Esophagus mucosa (tissue), 1 donor: ENCODE measurements around the gene THPO. TPM values are rescaled to one million over a fixed set of nuclear protein-coding genes. Genes with fewer than 3 reads are reported as not detected.

Experiments used
- ATAC-seq: fragments of 200-7000 bp; cut with Tn5 transposase; one replicate; pipeline ENCODE4 v1.9.1; 2020
- total RNA-seq: library from RNA; stranded (reverse); gene quantifications from one replicate; pipeline ENCODE4 v1.2.4, GENCODE V29; 2023
- donor health status: DM: yes; HTN: yes; CAD: no.

Gene THPO
- total RNA-seq, 1 donor from 2014 or later = not detected

DNA sequence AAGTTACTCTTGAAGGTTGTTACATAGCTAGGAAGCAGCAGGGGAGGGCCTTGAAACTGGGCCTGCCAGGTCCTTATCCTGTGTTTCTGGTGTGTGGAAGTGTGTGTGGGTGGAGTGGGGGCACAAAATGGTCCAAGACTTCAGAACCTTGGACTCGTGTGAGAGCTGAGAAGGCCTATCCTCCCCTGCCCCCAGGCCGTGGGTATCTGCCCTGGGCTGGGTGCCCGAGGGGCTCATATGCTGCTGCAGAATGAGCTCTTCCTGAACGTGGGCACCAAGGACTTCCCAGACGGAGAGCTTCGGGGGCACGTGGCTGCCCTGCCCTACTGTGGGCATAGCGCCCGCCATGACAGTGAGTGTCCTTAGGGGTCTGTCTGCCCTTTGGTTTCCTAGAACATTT lies 6.3 kb upstream of the THPO start:
- no peak for ATAC-seq

DNA sequence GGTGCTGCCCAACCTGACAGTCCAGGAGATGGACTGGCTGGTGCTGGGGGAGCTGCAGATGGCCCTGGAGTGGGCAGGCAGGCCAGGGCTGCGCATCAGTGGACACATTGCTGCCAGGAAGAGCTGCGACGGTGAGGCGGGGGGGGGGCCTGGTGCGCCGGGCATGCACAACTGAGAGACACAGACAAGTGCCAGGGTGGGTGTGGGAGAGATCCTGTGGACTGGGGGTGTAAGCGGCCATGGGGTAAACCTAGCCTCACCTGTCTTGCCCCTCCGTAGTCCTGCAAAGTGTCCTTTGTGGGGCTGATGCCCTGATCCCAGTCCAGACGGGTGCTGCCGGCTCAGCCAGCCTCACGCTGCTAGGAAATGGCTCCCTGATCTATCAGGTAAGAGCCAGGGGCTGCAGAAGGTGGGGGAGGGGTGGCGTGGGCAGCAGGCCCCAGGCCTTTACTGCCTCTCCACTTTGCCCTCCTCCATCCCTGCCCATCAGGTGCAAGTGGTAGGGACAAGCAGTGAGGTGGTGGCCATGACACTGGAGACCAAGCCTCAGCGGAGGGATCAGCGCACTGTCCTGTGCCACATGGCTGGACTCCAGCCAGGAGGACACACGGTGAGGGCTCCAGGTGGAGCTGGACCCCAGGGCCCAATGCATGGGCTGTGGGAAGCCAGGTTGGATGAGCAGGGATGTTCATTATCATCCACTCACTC lies 5.2 kb upstream of the THPO start:
- no peak for ATAC-seq

DNA sequence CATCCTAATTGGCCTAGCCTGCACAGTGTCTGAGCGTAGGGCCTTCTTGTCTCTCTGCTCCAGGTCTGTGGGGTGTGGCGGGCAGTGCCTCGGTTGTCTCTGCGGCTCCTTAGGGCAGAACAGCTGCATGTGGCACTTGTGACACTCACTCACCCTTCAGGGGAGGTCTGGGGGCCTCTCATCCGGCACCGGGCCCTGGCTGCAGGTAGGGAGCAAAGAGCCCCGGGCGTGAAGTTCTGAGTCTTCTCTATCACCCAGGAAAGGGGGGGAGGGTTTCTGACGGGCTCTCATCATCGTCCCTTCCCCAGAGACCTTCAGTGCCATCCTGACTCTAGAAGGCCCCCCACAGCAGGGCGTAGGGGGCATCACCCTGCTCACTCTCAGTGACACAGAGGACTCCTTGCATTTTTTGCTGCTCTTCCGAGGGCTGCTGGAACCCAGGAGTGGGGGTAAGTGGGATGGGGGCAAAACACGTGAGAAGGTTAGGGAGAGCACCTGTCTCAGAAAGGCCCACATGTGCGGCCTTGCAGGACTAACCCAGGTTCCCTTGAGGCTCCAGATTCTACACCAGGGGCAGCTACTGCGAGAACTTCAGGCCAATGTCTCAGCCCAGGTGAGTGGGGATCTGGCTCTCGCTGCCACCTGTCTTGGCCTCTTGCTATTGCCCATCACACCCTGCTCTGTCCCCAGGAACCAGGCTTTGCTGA lies 4.5 kb upstream of the THPO start:
- ATAC-seq = no peak

DNA sequence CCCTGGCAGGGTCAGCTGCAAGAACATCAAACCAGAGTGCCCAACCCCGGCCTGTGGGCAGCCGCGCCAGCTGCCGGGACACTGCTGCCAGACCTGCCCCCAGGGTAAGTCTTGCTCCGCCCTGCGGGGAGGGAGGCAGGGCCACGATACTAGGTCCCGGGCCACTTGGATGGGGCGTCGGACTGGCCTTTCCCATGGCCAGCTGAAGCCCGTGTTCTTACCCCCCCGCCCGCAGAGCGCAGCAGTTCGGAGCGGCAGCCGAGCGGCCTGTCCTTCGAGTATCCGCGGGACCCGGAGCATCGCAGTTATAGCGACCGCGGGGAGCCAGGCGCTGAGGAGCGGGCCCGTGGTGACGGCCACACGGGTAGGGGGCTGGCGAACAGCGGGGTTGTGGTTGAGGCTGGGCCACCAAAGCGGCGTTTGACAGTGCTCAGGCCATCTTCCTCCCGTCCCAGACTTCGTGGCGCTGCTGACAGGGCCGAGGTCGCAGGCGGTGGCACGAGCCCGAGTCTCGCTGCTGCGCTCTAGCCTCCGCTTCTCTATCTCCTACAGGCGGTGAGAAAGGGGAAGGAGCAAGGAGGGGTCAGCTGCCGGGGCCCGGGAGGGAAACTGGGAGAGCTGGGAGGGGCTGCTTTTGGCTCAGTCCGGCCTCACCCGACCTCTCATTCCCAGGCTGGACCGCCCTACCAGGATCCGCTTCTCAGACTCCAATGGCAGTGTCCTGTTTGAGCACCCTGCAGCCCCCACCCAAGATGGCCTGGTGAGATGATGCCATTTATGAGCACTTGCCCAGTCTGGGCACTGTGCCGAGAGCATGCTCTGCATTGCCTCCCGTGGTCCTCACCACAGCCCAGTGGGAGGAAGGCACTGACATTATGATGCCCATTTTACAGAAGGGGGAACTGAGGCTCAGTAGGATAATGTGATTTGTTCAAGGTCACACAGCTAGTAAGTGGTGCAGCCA lies 3.5 kb upstream of the THPO start:
- peak; percentile 7 for ATAC-seq

DNA sequence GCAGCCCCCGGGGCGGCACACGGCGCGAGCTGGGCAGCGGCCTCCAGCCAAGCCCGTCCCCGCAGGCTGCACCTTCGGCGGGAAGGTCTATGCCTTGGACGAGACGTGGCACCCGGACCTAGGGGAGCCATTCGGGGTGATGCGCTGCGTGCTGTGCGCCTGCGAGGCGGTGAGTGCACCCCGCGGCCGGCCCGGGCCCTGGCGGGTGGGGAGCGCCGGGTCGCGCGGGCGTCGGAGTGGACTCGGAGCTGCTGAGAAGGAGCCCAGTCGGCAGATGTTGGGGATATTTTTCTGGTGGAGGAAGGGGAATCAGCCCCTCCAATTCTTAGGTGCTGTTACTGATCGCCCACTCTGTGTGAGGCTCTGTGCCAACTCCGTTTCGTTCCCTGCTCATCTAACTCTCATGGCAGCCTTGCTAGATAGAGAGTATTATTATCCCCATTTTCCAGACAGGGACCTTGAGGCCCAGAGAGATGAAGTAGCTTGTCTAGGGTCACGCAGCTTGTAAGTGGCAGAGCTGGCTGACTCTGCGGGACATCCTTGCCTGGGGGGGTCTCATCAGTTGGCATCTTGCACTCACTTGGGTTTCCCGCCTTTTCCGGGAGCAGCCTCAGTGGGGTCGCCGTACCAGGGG lies 2.7 kb upstream of the THPO start:
- ATAC-seq = no peak

DNA sequence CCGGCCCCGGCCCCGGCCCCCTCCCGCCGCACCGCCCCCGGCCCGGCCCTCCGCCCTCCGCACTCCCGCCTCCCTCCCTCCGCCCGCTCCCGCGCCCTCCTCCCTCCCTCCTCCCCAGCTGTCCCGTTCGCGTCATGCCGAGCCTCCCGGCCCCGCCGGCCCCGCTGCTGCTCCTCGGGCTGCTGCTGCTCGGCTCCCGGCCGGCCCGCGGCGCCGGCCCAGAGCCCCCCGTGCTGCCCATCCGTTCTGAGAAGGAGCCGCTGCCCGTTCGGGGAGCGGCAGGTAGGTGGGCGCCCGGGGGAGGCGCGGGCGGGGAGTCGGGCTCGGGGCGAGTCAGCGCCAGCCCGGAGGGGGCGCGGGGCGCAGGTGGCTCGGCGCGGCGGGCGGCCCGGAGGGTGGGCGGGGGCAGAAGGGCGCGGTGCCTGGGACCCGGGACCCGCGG lies 2.2 kb upstream of the THPO start:
- ATAC-seq = peak; percentile 3

DNA sequence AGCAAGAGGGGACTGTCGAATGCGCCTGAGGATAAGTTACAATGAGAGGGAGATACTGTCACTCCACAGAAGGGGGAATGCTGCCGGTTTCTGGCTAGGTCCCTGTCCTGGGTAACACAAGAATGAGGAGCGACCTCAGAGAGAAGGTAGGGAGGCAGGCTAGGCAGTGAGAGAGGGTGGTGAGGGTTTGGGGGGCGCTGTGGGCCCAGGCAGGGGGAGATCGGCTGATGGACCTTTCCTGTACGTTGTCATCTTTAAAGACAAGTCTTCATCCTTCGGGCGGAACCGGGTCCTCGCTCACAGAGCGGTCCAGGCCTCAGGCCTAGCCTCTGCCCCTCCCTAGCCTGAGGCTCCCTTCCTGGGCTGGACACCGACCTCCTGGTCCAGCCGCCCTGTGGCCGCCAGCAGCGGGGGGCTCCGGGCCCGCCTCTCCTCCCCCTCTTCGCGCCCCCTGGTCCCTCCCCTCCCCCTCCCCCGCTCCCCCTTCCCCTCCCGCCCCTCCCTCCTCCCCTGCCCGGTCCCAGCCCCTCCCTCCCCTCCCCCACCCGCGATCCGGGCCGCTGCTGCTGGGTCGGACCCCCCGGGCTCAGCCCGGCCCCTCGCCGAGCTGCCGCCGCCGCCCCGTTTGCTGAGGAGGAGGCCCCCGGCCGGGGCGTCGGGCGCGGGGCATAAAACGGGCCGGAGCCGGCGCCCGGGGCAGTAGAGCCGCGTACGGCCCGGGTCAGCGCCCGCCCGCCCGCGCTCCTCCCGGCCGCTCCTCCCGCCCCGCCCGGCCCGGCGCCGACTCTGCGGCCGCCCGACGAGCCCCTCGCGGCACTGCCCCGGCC lies 1.6 kb upstream of the THPO start, which contains the start of gene CHRD:
TSS of gene CHRD (plus strand) at position 697 of the 827 bp plus-strand sequence. CDS start 265 bp downstream, outside the sequence.
- no peak for ATAC-seq

DNA sequence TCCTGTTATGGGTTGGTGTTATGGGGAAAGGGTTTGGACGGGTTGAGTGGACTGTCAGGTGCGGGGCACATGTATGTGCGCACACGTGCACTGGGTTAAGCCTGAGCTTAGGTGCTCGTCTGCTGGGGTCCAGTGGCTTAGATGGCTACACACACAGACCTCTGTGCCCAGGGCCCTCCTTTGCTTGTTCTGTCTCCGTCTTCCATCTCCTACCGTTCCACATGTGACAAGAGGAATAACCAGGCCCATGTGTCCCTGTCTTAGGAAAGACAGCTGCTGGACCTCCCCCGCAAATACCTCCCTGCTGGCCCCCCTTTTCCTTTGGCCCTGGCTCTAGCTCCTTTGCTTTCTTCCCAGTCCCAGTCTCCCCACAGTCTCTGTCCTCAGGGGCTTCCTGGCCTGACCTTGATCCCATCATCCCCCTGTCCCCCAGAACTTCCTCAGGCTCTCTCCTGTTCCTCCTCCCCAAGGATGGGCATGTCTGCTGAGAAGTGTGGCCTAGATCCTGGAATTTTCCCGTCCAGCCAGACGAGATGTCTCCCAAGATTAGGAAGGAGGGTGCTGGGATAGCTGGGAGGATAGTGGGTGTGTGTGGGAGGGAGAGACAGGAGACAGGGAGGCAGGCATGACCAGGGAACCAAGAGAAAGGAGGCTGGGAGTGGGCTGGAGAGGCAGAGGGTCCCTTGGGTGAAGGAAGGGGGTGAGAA lies 797 bp upstream of the THPO start:
- ATAC-seq = no peak

DNA sequence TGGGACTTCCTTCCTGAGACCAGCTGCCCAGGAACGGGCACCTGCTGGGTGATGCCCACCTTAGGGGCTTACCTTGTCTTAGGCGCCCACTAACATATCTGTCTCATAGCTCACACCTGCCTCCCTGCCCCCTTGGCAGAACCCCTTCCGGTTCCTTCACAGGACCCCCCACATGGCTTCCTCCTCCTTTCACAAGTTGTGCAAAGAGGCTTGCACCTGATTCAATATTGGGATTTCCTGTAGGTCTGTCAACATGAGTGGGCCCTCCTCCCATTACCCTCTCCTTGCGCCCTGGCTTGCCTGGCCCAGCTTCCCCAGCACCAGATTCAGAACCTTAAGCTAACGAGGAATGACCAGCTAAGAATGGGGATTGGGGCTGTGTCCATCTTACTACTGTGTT lies 633 bp downstream of the THPO start:
- ATAC-seq = no peak

DNA sequence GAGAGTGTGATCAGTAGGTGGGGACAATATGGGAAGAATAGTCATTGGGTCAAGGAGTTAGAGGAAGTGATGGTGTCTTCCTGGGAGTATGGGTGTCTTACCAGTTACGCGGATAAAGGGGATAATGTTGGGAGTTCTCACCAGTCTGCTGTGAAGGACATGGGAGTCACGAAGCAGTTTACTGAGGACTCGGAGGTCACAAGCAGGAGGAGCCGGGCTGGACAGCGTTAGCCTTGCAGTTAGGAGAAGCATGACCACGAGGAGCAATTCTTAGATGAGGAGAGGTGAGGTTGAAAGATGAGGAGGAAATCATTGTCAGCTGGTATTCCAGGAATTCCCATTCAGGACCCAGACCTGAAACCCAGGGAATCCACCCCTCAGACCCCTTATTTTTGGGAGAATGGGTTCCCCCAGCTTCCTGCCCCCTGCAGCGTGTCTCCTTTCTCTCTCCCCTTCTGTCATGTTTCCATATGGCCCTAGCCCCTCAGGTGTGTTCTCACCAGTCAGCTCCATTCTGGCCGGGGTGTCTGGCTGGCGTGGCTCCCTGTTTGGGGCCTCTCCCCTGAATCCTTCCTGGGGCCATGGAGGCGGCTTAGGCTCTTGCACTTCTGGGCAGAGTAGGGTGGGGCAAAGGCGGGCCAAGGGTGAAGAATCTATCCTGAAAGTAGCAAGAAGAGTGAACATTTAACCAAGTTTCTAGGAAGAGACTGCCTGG lies 2.1 kb downstream of the THPO start:
- no peak for ATAC-seq

DNA sequence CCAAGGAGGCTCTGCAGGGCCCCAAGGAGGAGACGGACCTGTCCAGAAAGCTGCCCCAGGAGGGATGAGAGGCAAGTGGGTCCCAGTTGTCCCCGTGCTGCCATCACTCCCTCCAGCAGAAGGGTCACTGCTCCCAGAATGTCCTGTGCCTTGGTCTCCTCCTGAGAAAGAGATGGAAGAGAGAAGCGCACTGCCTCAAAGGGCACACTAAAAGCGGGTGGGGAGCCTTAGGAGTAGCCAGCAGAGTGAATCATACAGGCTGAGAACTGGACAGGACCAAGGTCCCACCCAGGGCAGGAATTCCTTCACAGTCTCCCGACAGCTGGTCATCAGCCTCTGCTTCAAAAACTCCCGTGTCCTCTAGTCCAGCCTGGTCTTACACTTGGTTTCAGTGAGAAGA lies 4.6 kb downstream of the THPO start:
- no peak for ATAC-seq

DNA sequence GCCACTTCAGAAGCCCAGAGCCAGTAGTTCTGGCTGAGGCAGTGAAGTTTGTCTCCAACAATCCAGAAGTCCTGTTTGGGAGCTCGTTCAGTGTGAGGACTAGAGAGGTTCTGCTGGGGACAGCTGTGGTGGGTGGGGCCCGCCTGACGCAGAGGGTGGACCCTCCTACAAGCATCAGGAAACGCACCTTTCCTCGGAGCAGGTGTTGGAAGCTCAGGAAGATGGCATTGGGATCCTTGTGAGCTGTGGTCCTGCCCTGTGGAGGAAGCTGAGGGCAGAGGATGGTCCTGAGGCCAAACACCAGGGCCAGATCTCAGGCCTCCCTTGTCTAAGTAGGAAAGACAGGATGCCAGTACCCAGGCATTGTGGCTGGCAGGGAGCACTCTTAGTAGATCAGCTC lies 5.1 kb downstream of the THPO start:
- ATAC-seq = no peak

DNA sequence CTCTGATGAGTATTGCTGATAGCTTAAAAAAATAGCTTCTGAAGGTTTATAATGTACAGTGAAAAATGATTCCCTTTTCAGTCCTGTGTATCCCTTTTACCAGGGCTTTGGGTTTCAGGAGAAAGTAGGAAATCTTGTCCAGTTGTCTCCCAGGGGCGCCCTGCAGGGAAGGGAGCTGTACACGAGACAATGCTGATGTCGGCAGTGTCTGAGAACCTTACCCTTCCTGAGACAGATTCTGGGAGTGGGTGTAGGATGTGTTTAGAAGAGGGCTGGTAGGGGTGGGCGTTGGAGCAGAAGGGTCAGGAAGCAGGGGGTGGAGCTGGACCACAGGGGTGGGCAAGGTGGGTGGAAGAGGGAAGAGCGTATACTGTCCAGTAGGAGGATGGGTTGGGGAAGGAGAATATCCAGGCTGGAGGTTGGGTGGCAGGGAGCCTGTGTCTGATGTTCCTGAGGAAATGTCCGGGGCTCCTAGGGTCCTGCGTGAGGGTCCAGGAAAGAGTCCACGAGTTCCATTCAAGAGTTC lies 5.6 kb downstream of the THPO start:
- no peak for ATAC-seq

DNA sequence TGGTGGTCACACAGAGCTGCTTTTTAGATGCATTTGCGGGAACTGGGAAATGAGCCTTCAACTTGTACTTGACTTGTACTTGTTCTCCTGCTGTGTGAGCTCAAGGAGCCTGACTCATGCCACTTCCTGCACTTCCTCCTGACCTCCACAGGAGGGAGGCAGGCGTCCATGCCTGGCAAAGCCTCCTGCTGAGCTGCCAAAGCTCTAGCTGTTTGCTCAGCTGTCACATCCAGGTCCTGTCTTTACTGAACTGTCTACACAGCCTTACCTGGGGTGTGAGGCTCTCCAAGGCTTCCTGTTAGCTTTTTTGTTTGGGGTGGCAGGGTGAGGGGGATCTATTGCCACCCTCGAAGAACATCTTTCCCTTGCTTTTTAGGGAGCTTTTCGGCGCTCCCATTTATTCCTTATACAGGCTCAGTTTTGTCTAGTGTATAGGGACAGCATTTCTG lies 6.4 kb downstream of the THPO start:
- peak; percentile 96 for ATAC-seq

DNA sequence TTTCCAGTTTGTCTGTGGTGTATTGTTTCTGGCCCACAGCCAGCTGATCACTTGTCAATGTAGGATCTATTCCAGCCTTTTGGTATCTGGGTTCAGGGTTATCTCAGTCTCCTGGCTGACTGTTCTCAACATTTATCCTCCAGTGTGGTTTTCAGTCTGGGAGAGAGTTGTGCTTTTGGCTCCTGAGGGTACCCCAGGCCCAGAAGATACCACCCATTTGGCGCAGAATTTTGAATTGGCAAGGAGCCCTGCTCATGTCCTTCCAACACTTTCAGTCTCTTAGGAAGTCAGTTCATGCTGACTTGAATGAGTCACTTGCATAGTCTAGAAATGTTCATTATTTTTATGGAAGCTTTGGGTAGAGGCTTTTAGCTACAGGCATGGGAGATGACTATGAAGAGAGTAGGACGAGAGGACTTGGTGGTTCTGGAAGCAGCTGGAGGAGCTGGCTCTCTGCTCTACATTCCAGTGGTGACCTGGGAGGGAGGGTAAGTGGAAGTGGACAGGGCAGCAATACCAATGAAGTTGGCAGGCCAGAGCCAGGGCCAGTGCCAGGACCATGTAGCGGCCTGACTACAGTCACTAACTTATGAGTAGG lies 9.3 kb downstream of the THPO start:
- ATAC-seq = no peak

DNA sequence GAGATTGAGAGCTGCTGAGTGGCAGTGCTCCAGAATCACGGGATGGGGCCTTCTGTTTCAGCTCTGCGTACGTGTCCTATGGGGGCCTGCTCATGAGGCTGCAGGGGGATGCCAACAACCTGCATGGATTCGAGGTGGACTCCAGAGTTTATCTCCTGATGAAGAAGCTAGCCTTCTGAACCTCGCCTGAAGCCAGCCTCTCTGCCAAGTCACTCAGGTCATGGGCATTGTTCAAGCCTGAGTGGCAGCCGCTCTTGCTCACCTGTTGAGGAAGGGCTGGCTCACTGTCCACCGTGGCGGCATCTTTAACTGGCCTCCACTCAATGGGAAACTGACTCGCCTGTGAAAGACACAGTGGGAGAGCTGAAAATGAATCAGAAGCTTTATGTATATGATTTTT lies 9.9 kb downstream of the THPO start:
- ATAC-seq = no peak

DNA sequence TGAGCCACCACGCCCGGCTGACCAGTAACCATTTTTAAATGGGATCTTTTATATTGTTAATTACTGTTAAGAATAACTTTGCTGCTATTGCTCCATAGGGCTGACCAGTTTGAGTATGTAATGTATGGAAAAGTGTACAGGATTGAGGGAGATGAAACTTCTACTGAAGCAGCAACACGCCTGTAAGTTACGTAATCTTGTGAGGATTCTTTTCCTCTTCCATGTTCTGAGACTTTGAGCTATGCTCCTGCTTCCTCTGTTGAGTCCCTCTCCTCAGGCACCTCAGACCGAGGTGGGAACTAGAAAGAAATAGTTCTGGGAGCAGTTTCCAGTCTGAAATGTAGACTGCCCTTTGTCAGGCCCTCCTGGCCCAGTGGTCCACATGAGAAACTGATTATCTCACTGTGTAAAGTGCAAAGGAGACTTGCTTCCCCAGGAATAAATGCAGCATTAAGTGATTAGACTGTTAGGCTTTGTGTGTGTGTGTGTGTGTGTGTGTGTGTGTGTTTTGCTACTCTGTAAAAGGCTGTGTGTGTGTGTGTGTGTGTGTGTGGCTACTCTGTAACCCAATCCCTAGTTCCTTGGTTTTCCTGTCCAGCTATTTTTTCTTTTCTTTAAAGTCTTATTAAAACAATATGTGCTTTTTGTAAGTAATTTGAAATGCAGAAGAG lies 11.3 kb downstream of the THPO start:
- ATAC-seq = no peak

DNA sequence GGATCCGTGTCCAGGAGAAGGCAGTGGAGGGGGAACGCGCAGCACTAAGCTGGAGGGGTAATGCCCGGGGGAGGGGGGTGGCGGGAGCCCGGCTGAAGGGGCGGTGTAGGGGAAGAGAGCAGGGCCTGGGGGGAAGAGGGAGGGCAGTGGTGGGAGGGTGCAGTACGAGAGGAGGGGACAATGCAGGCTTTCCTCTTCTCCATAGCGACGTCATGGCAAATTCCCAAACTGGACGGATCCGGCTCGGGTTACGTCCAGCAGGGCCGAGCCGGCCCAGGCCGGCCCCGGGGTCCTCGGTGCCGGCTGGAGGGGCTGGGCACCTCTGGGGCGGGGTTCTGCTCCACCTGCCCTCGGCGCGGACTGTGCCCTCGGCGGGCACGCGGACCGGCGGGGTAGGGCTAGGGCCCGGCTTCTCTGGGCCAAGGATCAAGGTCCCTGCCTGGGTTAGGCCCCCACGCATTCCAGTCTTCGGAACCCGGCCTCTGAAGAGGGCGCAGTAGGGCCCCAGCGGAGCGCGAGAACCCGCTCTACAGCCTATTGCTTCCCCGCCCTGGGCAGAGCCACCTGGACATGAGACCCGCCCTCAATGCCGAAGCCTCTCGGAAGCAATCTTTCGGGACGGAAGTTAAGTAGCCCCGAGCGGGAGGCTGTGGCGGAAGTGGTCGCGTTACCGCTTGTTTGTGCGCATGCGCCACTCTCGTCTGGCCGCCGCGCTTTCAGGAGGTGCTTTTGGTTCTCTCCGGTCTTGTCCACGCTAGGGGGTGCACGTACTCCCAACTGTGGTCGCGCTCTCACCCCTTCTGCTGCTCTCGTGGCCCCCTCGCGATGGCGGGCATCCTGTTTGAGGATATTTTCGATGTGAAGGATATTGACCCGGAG lies 15.1 kb downstream of the THPO start:
- peak; percentile 91 for ATAC-seq
